ENCODE results near the gene WWC1. TPM values are rescaled to one million over a fixed set of nuclear protein-coding genes. Genes with fewer than 3 reads are reported as not detected.

The WWC1 gene
- total and polyA plus RNA-seq, 10 of the 15 experiments (the other 5 are each of a cell fraction or from before 2014, with no cell fraction given) = 0.50 to 7.8 (median 2.5) TPM

- TF ChIP-seq MLLT1 (IDR thresholded peaks at IDR 0.05) (no peak), POLR2A (IDR thresholded peaks at IDR 0.05; ENCODE audit: low read depth, low read length) (no peak), USF1 (IDR thresholded peaks at IDR 0.05; ENCODE audit: borderline replicate concordance, extremely low read length, insufficient read depth, low read depth, low read length) (no peak), CHD1 (IDR thresholded peaks at IDR 0.05; ENCODE audit: low read depth, low read length) (no peak), MEF2A (IDR thresholded peaks at IDR 0.05; ENCODE audit: insufficient read depth, low read depth, low read length) (no peak), NR2F1 (conservative IDR thresholded peaks at IDR 0.05) (no peak)
Observed at GRCh38 chr5:168332042-168332441, 40.6 kb downstream of the WWC1 start (continued).

GRCh38 chr5:168334280-168334679 lies 42.8 kb downstream of the WWC1 start:
- no peak overlapping the region for H2AFZ ChIP-seq (ENCODE audit: control insufficient read depth, low read depth, low read length)
- CTCF ChIA-PET = no interaction called here
- H3K4me3 ChIP-seq = no peak overlapping the region
- H3K36me3 ChIP-seq (ENCODE audit: control insufficient read depth in 2 of 2, insufficient read depth in 2 of 2, low read length in 1 of 2) = no peaks in the 10 kb centered on the region
- DNase-seq (ENCODE audit: low read depth, low spot score) (no peak), FAIRE-seq (no peak), ATAC-seq (no peak)
- BruUV-seq (replicated peaks) = no TSS peak
- RAD21 ChIA-PET (ENCODE audit: unreplicated experiment) = no interaction called here
- in situ Hi-C loops (cut with MboI) (no loop called here), intact Hi-C loops (cut with micrococcal nuclease; ENCODE audit: unreplicated experiment) (no loop called here)
- H3K79me2 ChIP-seq (ENCODE audit: control insufficient read depth, insufficient read depth, low read length) = no peaks in the 10 kb centered on the region
- H3K4me2 ChIP-seq (ENCODE audit: control insufficient read depth, insufficient read depth) = no peak overlapping the region
- no peak overlapping the region for H3K9ac ChIP-seq (ENCODE audit: control insufficient read depth, insufficient read depth, low read length)
- SMC1A ChIA-PET (ENCODE audit: uncharacterized antibody, unreplicated experiment) = no interaction called here
- no peaks in the 10 kb centered on the region for H4K20me1 ChIP-seq (ENCODE audit: control insufficient read depth, insufficient read depth)
- WGBS (ENCODE audit: insufficient coverage, insufficient replicate concordance, low lambda C conversion rate, missing lambda C conversion rate) = 44% methylated on average over 3 of the region's 3 CpGs
- no peak overlapping the region for H3K27ac ChIP-seq (ENCODE audit: control insufficient read depth, insufficient read depth)
- H3K4me1 ChIP-seq (ENCODE audit: control insufficient read depth, insufficient read depth, low read length) = no peaks in the 10 kb centered on the region
- H3K9me3 ChIP-seq (replicated peaks; ENCODE audit: control insufficient read depth, insufficient read depth, low read length) = no peaks in the 10 kb centered on the region
- no peaks in the 10 kb centered on the region for H3K27me3 ChIP-seq (replicated peaks in 1 of 2; ENCODE audit: control insufficient read depth in 2 of 2, insufficient read depth in 2 of 2, low read length in 1 of 2)
- POLR2A ChIA-PET = no interaction called here
- TF ChIP-seq STAT1 (conservative IDR thresholded peaks at IDR 0.05) = no peak
- TF ChIP-seq PRDM15 (CRISPR knock-in tag; IDR thresholded peaks at IDR 0.05) = no peak
- TF ChIP-seq POLR2AphosphoS2 (IDR thresholded peaks at IDR 0.05; ENCODE audit: low read depth, low read length) = no peak
- no peak for TF ChIP-seq JUND (IDR thresholded peaks at IDR 0.05; ENCODE audit: low read depth, low read length)
- TF ChIP-seq NKRF (conservative IDR thresholded peaks at IDR 0.05) = no peak
- no peak for TF ChIP-seq ZZZ3 (IDR thresholded peaks at IDR 0.05; ENCODE audit: control insufficient read depth, insufficient read length, low read depth)
- TF ChIP-seq YBX1 (IDR thresholded peaks at IDR 0.05) = no peak
- no peak for TF ChIP-seq HDAC2 (IDR thresholded peaks at IDR 0.05)
- no peak for TF ChIP-seq MXI1 (IDR thresholded peaks at IDR 0.05; ENCODE audit: low read depth, low read length)
- no peak for TF ChIP-seq MAX (IDR thresholded peaks at IDR 0.05; ENCODE audit: low read depth, low read length)
- no peak for TF ChIP-seq RBBP5 (conservative IDR thresholded peaks at IDR 0.05)
